Panc1 (cell line): Measurements from ENCODE around the gene RAB11FIP3. TPM values are rescaled to one million over a fixed set of nuclear protein-coding genes. Genes with fewer than 3 reads are reported as not detected.

Source experiments
- ATAC-seq: fragments of 200-7000 bp; cut with Tn5 transposase; 2 replicates; pipeline ENCODE4 v1.9.1; 2020; ENCODE audit warnings: mild to moderate bottlenecking, moderate library complexity
- BruUV-seq: library from RNA; stranded (reverse); fragments of 400-500 nt; replicated peaks from 2 replicates; lab custom pipeline; 2021; lab: Mats Ljungman, UMichigan
- CTCF ChIA-PET: fragments of 300-600 bp; sonication (Branson Sonifier 250); formaldehyde crosslinking; loops from one replicate; lab custom pipeline; 2022; ENCODE audit warnings: antibody characterized with exemption; lab: Charles Lee
- POLR2A ChIA-PET: fragments of 300-600 bp; sonication (Branson Sonifier 250); formaldehyde crosslinking; loops from one replicate; lab custom pipeline; 2022; ENCODE audit warnings: antibody characterized with exemption; lab: Charles Lee
- DNase-seq: peaks from one replicate; pipeline ENCODE4 v3.0.0-alpha.2; 2010; ENCODE audit warnings: low read depth, low spot score
- H3K27ac ChIP-seq: 2 replicates; pipeline ENCODE4 v1.5.1; 2011; ENCODE audit warnings: mild to moderate bottlenecking, low read length, inconsistent platforms
- H3K27me3 ChIP-seq: fragments of 200-500 bp; sonication (Bioruptor generic); 2 replicates; pipeline ENCODE4 v1.6.0; 2014; ENCODE audit warnings: low read length, inconsistent platforms; ENCODE audit not compliant: control insufficient read depth, insufficient read depth
- H3K36me3 ChIP-seq: fragments of 200-500 bp; sonication (Bioruptor generic); 2 replicates; pipeline ENCODE4 v1.5.1; 2014; ENCODE audit warnings: inconsistent platforms, mild to moderate bottlenecking, low read length, moderate library complexity; ENCODE audit not compliant: control insufficient read depth, insufficient read depth
- H3K4me1 ChIP-seq: 2 replicates; pipeline ENCODE4 v1.5.1; 2011; ENCODE audit warnings: inconsistent platforms, mild to moderate bottlenecking, low read length, moderate library complexity; ENCODE audit not compliant: control insufficient read depth, insufficient read depth
- H3K4me3 ChIP-seq, 2 experiments: 2 replicates each; pipeline ENCODE4 v1.5.1; 2011 to 2012; ENCODE audit warnings: low read depth in 2 of 2, low read length in 2 of 2, mild to moderate bottlenecking in 2 of 2, inconsistent platforms in 1 of 2, moderate library complexity in 1 of 2
- H3K9me3 ChIP-seq: fragments of 200-500 bp; sonication (Bioruptor generic); 2 replicates; pipeline ENCODE4 v1.5.1; 2014; ENCODE audit warnings: low read depth, mild to moderate bottlenecking, inconsistent platforms, low read length, moderate library complexity; ENCODE audit not compliant: control insufficient read depth, insufficient read depth
- POLR2AphosphoS5 ChIP-seq: IDR thresholded peaks from 2 replicates; pipeline ENCODE4 v1.6.1; 2012; ENCODE audit warnings: mild to moderate bottlenecking, low read depth, low read length, moderate library complexity
- SIN3A ChIP-seq: IDR thresholded peaks from 2 replicates; pipeline ENCODE4 v1.6.1; 2012; ENCODE audit warnings: low read depth, mild to moderate bottlenecking, low read length, moderate library complexity, borderline replicate concordance; ENCODE audit not compliant: insufficient read depth
- TCF7L2 ChIP-seq: IDR thresholded peaks from 2 replicates; pipeline ENCODE4 v1.6.1; 2011; ENCODE audit warnings: mild to moderate bottlenecking, low read depth, low read length, inconsistent platforms
- in situ Hi-C: cut with HindIII; loops from 2 replicates; pipeline ENCODE4 v1.10.0; 2016; ENCODE audit warnings: low sequenced_read_pairs, low pct_unique_long_range_greater_than_20kb
- intact Hi-C: fragments of 100-400 bp; cut with micrococcal nuclease; formaldehyde crosslinking; loops from one replicate; pipeline ENCODE4 v1.10.0; 2022; ENCODE audit not compliant: unreplicated experiment
- total RNA-seq: library from RNA; stranded (reverse); gene quantifications from one replicate; pipeline ENCODE4 v1.2.1, GENCODE V29; 2021; ENCODE audit not compliant: unreplicated experiment
- TF ChIP-seq, protein P1 (sequence below), 2 experiments: IDR thresholded peaks; 2 replicates each; pipeline ENCODE4 v1.6.1; 2011 to 2012; ENCODE audit warnings: low read depth in 2 of 2, control low read depth in 1 of 2, low read length in 1 of 2, mild to moderate bottlenecking in 1 of 2, moderate library complexity in 1 of 2; ENCODE audit not compliant: insufficient read depth in 1 of 2
- TF ChIP-seq, protein P2 (sequence below): fragments of 450-650 bp; IDR thresholded peaks from 2 replicates; pipeline ENCODE4 v1.5.1; 2017; ENCODE audit warnings: mild to moderate bottlenecking

RAB11FIP3 gene
- total RNA-seq, 1 experiment from 2014 or later, result 57.3 TPM

DNA sequence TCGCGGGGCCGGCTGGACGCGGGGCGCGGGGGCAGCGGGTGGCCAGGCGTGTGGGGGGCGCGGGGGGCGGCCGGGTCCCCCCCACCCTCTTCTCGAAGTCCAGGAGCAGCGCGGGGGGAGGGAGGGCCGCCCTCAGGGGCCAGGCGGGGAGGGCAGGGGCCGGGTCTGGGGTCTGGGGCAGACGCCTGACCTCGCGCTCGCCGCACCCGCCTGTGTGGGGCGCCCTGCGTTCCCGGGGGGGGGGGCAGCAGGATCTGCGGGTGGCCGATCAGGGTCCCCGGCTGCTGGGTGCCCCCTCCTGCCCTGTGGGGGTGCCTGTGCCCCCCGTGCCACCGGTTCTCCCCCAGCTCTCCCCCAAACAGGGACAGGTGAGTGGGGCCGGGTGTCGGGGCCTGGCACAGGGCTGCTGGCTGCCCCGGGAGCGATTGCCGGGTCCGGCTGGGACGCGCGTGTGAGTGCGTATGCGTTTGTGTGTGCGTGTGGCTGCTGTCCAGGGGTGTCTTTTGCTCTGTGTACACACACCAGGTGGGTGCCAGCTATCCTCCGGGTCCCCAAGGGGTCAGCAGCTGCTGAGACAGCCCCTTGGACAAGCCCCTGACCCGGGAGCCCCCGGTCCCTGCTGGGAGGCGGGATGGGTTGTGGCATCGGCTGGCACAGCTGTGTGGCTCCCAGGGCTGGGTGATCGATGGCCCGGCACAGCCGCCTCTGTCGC is 135.4 kb downstream of the RAB11FIP3 start:
- Histone ChIP-seq H3K27me3 (no peaks in the 10 kb centered on the region), H3K4me3 (0 out of 4 replicates have a peak overlapping the region, but pooled peaks of 1 of the 2 experiments have one; percentile 7), H3K4me1 (peaks cover 38% of the 10 kb centered on the region), H3K9me3 (no peaks in the 10 kb centered on the region), H3K27ac (no peak overlapping the region), H3K36me3 (no peaks in the 10 kb centered on the region)
- ChIA-PET POLR2A (interaction anchor here (0.5 kb wide), 1 partner anchor 47 kb away, joined by 3 read pairs; no protein-coding TSS in a partner anchor), CTCF (no interaction called here)
- ATAC-seq (no peak), DNase-seq (no peak)
- in situ Hi-C loops, result no loop called here
- intact Hi-C loops, result no loop called here
- TF ChIP-seq TCF7L2 (no peak), POLR2AphosphoS5 (no peak), SIN3A (no peak)
- TF ChIP-seq, protein P1, sequence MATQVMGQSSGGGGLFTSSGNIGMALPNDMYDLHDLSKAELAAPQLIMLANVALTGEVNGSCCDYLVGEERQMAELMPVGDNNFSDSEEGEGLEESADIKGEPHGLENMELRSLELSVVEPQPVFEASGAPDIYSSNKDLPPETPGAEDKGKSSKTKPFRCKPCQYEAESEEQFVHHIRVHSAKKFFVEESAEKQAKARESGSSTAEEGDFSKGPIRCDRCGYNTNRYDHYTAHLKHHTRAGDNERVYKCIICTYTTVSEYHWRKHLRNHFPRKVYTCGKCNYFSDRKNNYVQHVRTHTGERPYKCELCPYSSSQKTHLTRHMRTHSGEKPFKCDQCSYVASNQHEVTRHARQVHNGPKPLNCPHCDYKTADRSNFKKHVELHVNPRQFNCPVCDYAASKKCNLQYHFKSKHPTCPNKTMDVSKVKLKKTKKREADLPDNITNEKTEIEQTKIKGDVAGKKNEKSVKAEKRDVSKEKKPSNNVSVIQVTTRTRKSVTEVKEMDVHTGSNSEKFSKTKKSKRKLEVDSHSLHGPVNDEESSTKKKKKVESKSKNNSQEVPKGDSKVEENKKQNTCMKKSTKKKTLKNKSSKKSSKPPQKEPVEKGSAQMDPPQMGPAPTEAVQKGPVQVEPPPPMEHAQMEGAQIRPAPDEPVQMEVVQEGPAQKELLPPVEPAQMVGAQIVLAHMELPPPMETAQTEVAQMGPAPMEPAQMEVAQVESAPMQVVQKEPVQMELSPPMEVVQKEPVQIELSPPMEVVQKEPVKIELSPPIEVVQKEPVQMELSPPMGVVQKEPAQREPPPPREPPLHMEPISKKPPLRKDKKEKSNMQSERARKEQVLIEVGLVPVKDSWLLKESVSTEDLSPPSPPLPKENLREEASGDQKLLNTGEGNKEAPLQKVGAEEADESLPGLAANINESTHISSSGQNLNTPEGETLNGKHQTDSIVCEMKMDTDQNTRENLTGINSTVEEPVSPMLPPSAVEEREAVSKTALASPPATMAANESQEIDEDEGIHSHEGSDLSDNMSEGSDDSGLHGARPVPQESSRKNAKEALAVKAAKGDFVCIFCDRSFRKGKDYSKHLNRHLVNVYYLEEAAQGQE (IDR thresholded peaks at IDR 0.05; ENCODE audit: insufficient read depth in 1 of 2, low read depth in 2 of 2, low read length in 1 of 2), result no peak
- TF ChIP-seq, protein P2, sequence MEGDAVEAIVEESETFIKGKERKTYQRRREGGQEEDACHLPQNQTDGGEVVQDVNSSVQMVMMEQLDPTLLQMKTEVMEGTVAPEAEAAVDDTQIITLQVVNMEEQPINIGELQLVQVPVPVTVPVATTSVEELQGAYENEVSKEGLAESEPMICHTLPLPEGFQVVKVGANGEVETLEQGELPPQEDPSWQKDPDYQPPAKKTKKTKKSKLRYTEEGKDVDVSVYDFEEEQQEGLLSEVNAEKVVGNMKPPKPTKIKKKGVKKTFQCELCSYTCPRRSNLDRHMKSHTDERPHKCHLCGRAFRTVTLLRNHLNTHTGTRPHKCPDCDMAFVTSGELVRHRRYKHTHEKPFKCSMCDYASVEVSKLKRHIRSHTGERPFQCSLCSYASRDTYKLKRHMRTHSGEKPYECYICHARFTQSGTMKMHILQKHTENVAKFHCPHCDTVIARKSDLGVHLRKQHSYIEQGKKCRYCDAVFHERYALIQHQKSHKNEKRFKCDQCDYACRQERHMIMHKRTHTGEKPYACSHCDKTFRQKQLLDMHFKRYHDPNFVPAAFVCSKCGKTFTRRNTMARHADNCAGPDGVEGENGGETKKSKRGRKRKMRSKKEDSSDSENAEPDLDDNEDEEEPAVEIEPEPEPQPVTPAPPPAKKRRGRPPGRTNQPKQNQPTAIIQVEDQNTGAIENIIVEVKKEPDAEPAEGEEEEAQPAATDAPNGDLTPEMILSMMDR, result no peak
- BruUV-seq, result no TSS peak

DNA sequence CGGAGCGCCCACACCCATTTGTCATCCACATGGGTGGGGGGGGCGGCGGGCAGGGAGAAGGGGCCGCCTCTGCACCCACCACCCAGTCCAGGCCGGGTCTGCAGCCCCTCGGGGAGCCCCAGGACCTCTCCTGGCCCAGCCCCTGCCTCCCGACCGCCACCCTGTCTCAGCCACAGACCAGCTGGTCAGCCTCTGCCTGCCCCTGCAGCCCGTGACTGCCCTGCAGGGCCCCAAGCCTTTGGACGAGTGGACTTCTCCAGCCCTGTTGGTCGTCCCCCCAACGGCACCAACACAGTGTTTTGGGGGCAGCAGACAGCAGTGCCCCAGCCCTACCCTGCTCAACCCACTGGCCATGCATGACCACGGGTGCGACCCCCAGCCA is 136.0 kb downstream of the RAB11FIP3 start:
- Histone ChIP-seq H3K27me3 (no peaks in the 10 kb centered on the region), H3K27ac (no peak overlapping the region), H3K36me3 (no peaks in the 10 kb centered on the region), H3K4me3 (no peak overlapping the region), H3K4me1 (peaks cover 44% of the 10 kb centered on the region), H3K9me3 (no peaks in the 10 kb centered on the region)
- TF ChIP-seq SIN3A (no peak), TCF7L2 (no peak), POLR2AphosphoS5 (no peak)
- TF ChIP-seq, protein P2, result no peak
- TF ChIP-seq, protein P1 (IDR thresholded peaks at IDR 0.05; ENCODE audit: insufficient read depth in 1 of 2, low read depth in 2 of 2, low read length in 1 of 2), result no peak
- ChIA-PET POLR2A (no interaction called here), CTCF (no interaction called here)
- in situ Hi-C loops, result no loop called here
- no peak for DNase-seq
- BruUV-seq, result no TSS peak
- no peak for ATAC-seq
- intact Hi-C loops, result no loop called here
